Activated B cell treated with CpG ODN at 0.5 μM for 24 hours (primary cell): ENCODE measurements around the gene SNRPA. TPM values are rescaled to one million over a fixed set of nuclear protein-coding genes. Genes with fewer than 3 reads are reported as not detected.

Experiments
- ATAC-seq: fragments of 200-7000 bp; cut with Tn5 transposase; one replicate; pipeline ENCODE4 v1.10.0; 2021; ENCODE audit warnings: low read depth, mild to moderate bottlenecking, moderate library complexity
- CTCF ChIA-PET: fragments of 350-600 bp; sonication (Branson Sonifier 250); formaldehyde crosslinking; loops from one replicate; lab custom pipeline; 2021; ENCODE audit warnings: antibody characterized with exemption; lab: Charles Lee
- POLR2A ChIA-PET: fragments of 350-600 bp; sonication (Branson Sonifier 250); formaldehyde crosslinking; loops from one replicate; lab custom pipeline; 2021; ENCODE audit warnings: antibody characterized with exemption; lab: Charles Lee
- DNase-seq: peaks from one replicate; pipeline ENCODE4 v3.0.0; 2022
- H3K27ac Mint-ChIP-seq: one replicate; pipeline ENCODE4 v1.8.0; 2020; ENCODE audit warnings: mixed read lengths
- H3K27me3 Mint-ChIP-seq: one replicate; pipeline ENCODE4 v1.8.0; 2021; ENCODE audit warnings: mixed read lengths
- H3K36me3 Mint-ChIP-seq: one replicate; pipeline ENCODE4 v1.8.0; 2021; ENCODE audit warnings: low read depth, mixed read lengths
- H3K4me1 Mint-ChIP-seq: one replicate; pipeline ENCODE4 v1.8.0; 2021; ENCODE audit warnings: mixed read lengths
- H3K4me3 Mint-ChIP-seq: one replicate; pipeline ENCODE4 v1.8.0; 2020; ENCODE audit warnings: mild to moderate bottlenecking, mixed read lengths
- H3K9me3 Mint-ChIP-seq: one replicate; pipeline ENCODE4 v1.8.0; 2020; ENCODE audit warnings: mixed read lengths
- intact Hi-C: fragments of 100-400 bp; cut with micrococcal nuclease; formaldehyde crosslinking; loops from one replicate; pipeline ENCODE4 v1.15.1; 2024
- total RNA-seq: library from RNA; stranded (reverse); gene quantifications from 2 replicates; pipeline ENCODE4 v1.2.3, GENCODE V29; 2022
- TF ChIP-seq, protein P1 (sequence below): fragments of 200-600 bp; IDR thresholded peaks from one replicate; pipeline ENCODE4 v1.8.0; 2022; ENCODE audit warnings: antibody characterized with exemption, mild to moderate bottlenecking

Gene SNRPA
- total RNA-seq, 1 donor from 2014 or later, result 138 TPM

GRCh38 chr19:40756502-40757110 lies 5.6 kb downstream of the SNRPA start:
- ChIA-PET CTCF (interaction anchor here (0.6 kb wide), 1 partner anchor 22 kb away, joined by 3 read pairs; no protein-coding TSS in a partner anchor), POLR2A (interaction anchor here (0.7 to 12.3 kb wide), 5 partner anchors 10 to 63 kb away, joined by 3 to 351 read pairs (median 3); partner anchors contain the start of genes MIA and RAB4B)
- H3K4me3 Mint-ChIP-seq, result peak overlapping the region; percentile 41
- TF ChIP-seq, protein P1, sequence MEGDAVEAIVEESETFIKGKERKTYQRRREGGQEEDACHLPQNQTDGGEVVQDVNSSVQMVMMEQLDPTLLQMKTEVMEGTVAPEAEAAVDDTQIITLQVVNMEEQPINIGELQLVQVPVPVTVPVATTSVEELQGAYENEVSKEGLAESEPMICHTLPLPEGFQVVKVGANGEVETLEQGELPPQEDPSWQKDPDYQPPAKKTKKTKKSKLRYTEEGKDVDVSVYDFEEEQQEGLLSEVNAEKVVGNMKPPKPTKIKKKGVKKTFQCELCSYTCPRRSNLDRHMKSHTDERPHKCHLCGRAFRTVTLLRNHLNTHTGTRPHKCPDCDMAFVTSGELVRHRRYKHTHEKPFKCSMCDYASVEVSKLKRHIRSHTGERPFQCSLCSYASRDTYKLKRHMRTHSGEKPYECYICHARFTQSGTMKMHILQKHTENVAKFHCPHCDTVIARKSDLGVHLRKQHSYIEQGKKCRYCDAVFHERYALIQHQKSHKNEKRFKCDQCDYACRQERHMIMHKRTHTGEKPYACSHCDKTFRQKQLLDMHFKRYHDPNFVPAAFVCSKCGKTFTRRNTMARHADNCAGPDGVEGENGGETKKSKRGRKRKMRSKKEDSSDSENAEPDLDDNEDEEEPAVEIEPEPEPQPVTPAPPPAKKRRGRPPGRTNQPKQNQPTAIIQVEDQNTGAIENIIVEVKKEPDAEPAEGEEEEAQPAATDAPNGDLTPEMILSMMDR, result no peak
- H3K9me3 Mint-ChIP-seq, result no peaks in the 10 kb centered on the region
- H3K27ac Mint-ChIP-seq, result peak overlapping the region; percentile 30
- H3K36me3 Mint-ChIP-seq, result peaks cover 72% of the 10 kb centered on the region
- H3K27me3 Mint-ChIP-seq, result no peaks in the 10 kb centered on the region
- peaks cover 51% of the 10 kb centered on the region for H3K4me1 Mint-ChIP-seq
- no peak for ATAC-seq
- intact Hi-C loops, result no loop called here
- no peak for DNase-seq

GRCh38 chr19:40758491-40758890 lies 7.5 kb downstream of the SNRPA start:
- ATAC-seq (no peak), DNase-seq (no peak)
- H3K4me1 Mint-ChIP-seq, result peaks cover 37% of the 10 kb centered on the region
- CTCF ChIA-PET, result no interaction called here
- TF ChIP-seq, protein P1, result no peak
- H3K27me3 Mint-ChIP-seq, result no peaks in the 10 kb centered on the region
- POLR2A ChIA-PET, result interaction anchor here (1.1 to 12.3 kb wide), 4 partner anchors 12 to 41 kb away, joined by 3 to 351 read pairs (median 4); partner anchors contain the start of genes COQ8B, ITPKC, MIA and RAB4B
- no peak overlapping the region for H3K4me3 Mint-ChIP-seq
- H3K9me3 Mint-ChIP-seq, result no peaks in the 10 kb centered on the region
- H3K36me3 Mint-ChIP-seq, result peaks cover 80% of the 10 kb centered on the region
- intact Hi-C loops, result no loop called here
- H3K27ac Mint-ChIP-seq, result no peak overlapping the region

GRCh38 chr19:40759352-40759751 lies 8.3 kb downstream of the SNRPA start:
- ATAC-seq (no peak), DNase-seq (no peak)
- H3K27me3 Mint-ChIP-seq, result no peaks in the 10 kb centered on the region
- no peak overlapping the region for H3K4me3 Mint-ChIP-seq
- ChIA-PET POLR2A (interaction anchor here (1.2 to 12.3 kb wide), 2 partner anchors 11 to 18 kb away, joined by 3 to 351 read pairs; partner anchors contain the start of genes MIA and RAB4B), CTCF (no interaction called here)
- no peak overlapping the region for H3K27ac Mint-ChIP-seq
- peaks cover 86% of the 10 kb centered on the region for H3K36me3 Mint-ChIP-seq
- H3K9me3 Mint-ChIP-seq, result no peaks in the 10 kb centered on the region
- H3K4me1 Mint-ChIP-seq, result peaks cover 33% of the 10 kb centered on the region
- intact Hi-C loops, result no loop called here
- TF ChIP-seq, protein P1, result no peak

GRCh38 chr19:40762754-40763470 lies 11.9 kb downstream of the SNRPA start:
- Mint-ChIP-seq H3K27ac (no peak overlapping the region), H3K36me3 (peaks cover 89% of the 10 kb centered on the region), H3K27me3 (no peaks in the 10 kb centered on the region), H3K4me1 (peaks cover 3% of the 10 kb centered on the region), H3K9me3 (no peaks in the 10 kb centered on the region), H3K4me3 (no peak overlapping the region)
- ChIA-PET POLR2A (interaction anchor here (1.6 kb wide), 1 partner anchor 10 kb away, joined by 11 read pairs; no protein-coding TSS in a partner anchor), CTCF (no interaction called here)
- ATAC-seq (no peak), DNase-seq (no peak)
- TF ChIP-seq, protein P1, result no peak
- intact Hi-C loops, result no loop called here

GRCh38 chr19:40763526-40763925 lies 12.5 kb downstream of the SNRPA start:
- Mint-ChIP-seq H3K9me3 (no peaks in the 10 kb centered on the region), H3K4me3 (no peak overlapping the region), H3K36me3 (peaks cover 83% of the 10 kb centered on the region), H3K27ac (no peak overlapping the region), H3K4me1 (no peaks in the 10 kb centered on the region), H3K27me3 (no peaks in the 10 kb centered on the region)
- ChIA-PET CTCF (no interaction called here), POLR2A (interaction anchor here (1.6 kb wide), 1 partner anchor 10 kb away, joined by 11 read pairs; no protein-coding TSS in a partner anchor)
- ATAC-seq (no peak), DNase-seq (no peak)
- TF ChIP-seq, protein P1, result no peak
- intact Hi-C loops, result no loop called here
